ENCODE data around the gene SLC28A1. TPM values are rescaled to one million over a fixed set of nuclear protein-coding genes. Genes with fewer than 3 reads are reported as not detected.
A peak's percentile ranks its signal among the peaks of the same experiment; 100 is the strongest.

Gene SLC28A1
- total RNA-seq, 1 donor from 2014 or later = 64.6 TPM

- no peak for DNase-seq (ENCODE audit: low spot score)
Measured at GRCh38 chr15:84929795-84930603, 45.5 kb downstream of the SLC28A1 start.

GRCh38 chr15:84934942-84935729, 50.7 kb downstream of the SLC28A1 start:
- DNase-seq (ENCODE audit: low spot score) = no peak
- ATAC-seq = peak; percentile 49

More at GRCh38 chr15:84929795-84930603, 45.5 kb downstream of the SLC28A1 start:
- peak; percentile 5 for ATAC-seq

GRCh38 chr15:84937144-84937543, 52.7 kb downstream of the SLC28A1 start:
- DNase-seq (ENCODE audit: low spot score) = no peak
- ATAC-seq = no peak

GRCh38 chr15:84938726-84939125, 54.3 kb downstream of the SLC28A1 start:
- no peak for ATAC-seq
- DNase-seq (ENCODE audit: low spot score) = no peak

- no peak for ATAC-seq
- DNase-seq (ENCODE audit: low spot score) = no peak
Measured at GRCh38 chr15:84940399-84940798, 55.9 kb downstream of the SLC28A1 start.

GRCh38 chr15:84942456-84942855, 58.0 kb downstream of the SLC28A1 start:
- ATAC-seq = no peak
- DNase-seq (ENCODE audit: low spot score) = no peak

GRCh38 chr15:84944311-84944710, 59.8 kb downstream of the SLC28A1 start:
- no peak for DNase-seq (ENCODE audit: low spot score)
- no peak for ATAC-seq

- ATAC-seq (no peak), DNase-seq (ENCODE audit: low spot score) (no peak)
Measured at GRCh38 chr15:84944861-84945260, 60.4 kb downstream of the SLC28A1 start.

- ATAC-seq (peak; percentile 41), DNase-seq (ENCODE audit: low spot score) (no peak)
Measured at GRCh38 chr15:84946772-84947489, 62.5 kb downstream of the SLC28A1 start.

GRCh38 chr15:84947947-84948830, 63.7 kb downstream of the SLC28A1 start:
- ATAC-seq = no peak

GRCh38 chr15:84949043-84949442, 64.6 kb downstream of the SLC28A1 start:
- ATAC-seq = no peak
- DNase-seq (ENCODE audit: low spot score) = no peak

More at GRCh38 chr15:84947947-84948830, 63.7 kb downstream of the SLC28A1 start:
- DNase-seq (ENCODE audit: low spot score) = no peak

GRCh38 chr15:84949845-84950569, 65.5 kb downstream of the SLC28A1 start:
- ATAC-seq (no peak), DNase-seq (ENCODE audit: low spot score) (no peak)

- DNase-seq (ENCODE audit: low spot score) = no peak
- no peak for ATAC-seq
Measured at GRCh38 chr15:84950570-84951111, 66.2 kb downstream of the SLC28A1 start.

- no peak for ATAC-seq
Measured at GRCh38 chr15:84951736-84952135, 67.3 kb downstream of the SLC28A1 start.

GRCh38 chr15:84953136-84953535, 68.7 kb downstream of the SLC28A1 start:
- DNase-seq (ENCODE audit: low spot score) (no peak), ATAC-seq (no peak)

More at GRCh38 chr15:84951736-84952135, 67.3 kb downstream of the SLC28A1 start:
- DNase-seq (ENCODE audit: low spot score) = no peak

- ATAC-seq = peak; percentile 14
- DNase-seq (ENCODE audit: low spot score) = no peak
Measured at GRCh38 chr15:84953726-84954125, 69.3 kb downstream of the SLC28A1 start.

- ATAC-seq (peak; percentile 92), DNase-seq (ENCODE audit: low spot score) (peak; percentile 68)
Measured at GRCh38 chr15:84955089-84955848, 70.8 kb downstream of the SLC28A1 start.

- DNase-seq (ENCODE audit: low spot score) (no peak), ATAC-seq (no peak)
Measured at GRCh38 chr15:84956199-84956598, 71.7 kb downstream of the SLC28A1 start.
